Keratinocyte (primary cell): ENCODE measurements around the gene NAIF1. TPM values are rescaled to one million over a fixed set of nuclear protein-coding genes. Genes with fewer than 3 reads are reported as not detected.

Source experiments
- DNase-seq: peaks from one replicate; pipeline ENCODE4 v3.0.0-alpha.2; 2011; ENCODE audit warnings: low read depth, missing footprints, low spot score
- FAIRE-seq: peaks from 2 replicates; lab custom pipeline; 2011; peaks lifted over from hg19 to GRCh38; lab: Jason Lieb, UNC
- H2AFZ ChIP-seq: 2 replicates; pipeline ENCODE4 v1.6.0; 2012; ENCODE audit warnings: low read length, control low read depth, inconsistent platforms; ENCODE audit not compliant: control insufficient read depth
- H3K27ac ChIP-seq: 2 replicates; pipeline ENCODE4 v1.5.1; 2011; ENCODE audit warnings: low read length; ENCODE audit not compliant: control insufficient read depth, insufficient read depth
- H3K27me3 ChIP-seq: 3 replicates; pipeline ENCODE4 v1.6.0; 2011; ENCODE audit warnings: low read length; ENCODE audit not compliant: control insufficient read depth, insufficient read depth; ENCODE audit errors: extremely low read depth
- H3K36me3 ChIP-seq, 2 experiments: 2 replicates in 1 of 2; 3 replicates in 1 of 2; pipeline ENCODE4 v1.5.1; 2011; ENCODE audit warnings: low read length in 2 of 2, mild to moderate bottlenecking in 1 of 2; ENCODE audit not compliant: control insufficient read depth in 2 of 2, insufficient read depth in 2 of 2; ENCODE audit errors: extremely low read depth in 1 of 2
- H3K4me1 ChIP-seq: 3 replicates; pipeline ENCODE4 v1.5.1; 2011; ENCODE audit warnings: low read length; ENCODE audit not compliant: control insufficient read depth, insufficient read depth; ENCODE audit errors: extremely low read depth
- H3K4me2 ChIP-seq: 3 replicates; pipeline ENCODE4 v1.6.0; 2011; ENCODE audit warnings: low read depth, low read length; ENCODE audit not compliant: control insufficient read depth, insufficient read depth; ENCODE audit errors: extremely low read depth
- H3K4me3 ChIP-seq, 3 experiments: fragments of 200-600 bp in 1 of 3; sonication (generic) in 1 of 3; 2 replicates in 2 of 3; 3 replicates in 1 of 3; pipeline ENCODE4 v1.5.1; 2011 to 2016; ENCODE audit warnings: low read length in 3 of 3, mild to moderate bottlenecking in 3 of 3, control low read depth in 2 of 3, inconsistent platforms in 1 of 3, low read depth in 1 of 3, mixed read lengths in 1 of 3, mixed run types in 1 of 3, moderate library complexity in 1 of 3; ENCODE audit not compliant: control insufficient read depth in 2 of 3, insufficient read depth in 2 of 3; ENCODE audit errors: extremely low read depth in 1 of 3
- H3K79me2 ChIP-seq: 2 replicates; pipeline ENCODE4 v1.6.0; 2012; ENCODE audit warnings: low read length; ENCODE audit not compliant: control insufficient read depth, insufficient read depth
- H3K9ac ChIP-seq: 3 replicates; pipeline ENCODE4 v1.6.0; 2011; ENCODE audit warnings: low read length; ENCODE audit not compliant: control insufficient read depth, insufficient read depth; ENCODE audit errors: extremely low read depth
- H3K9me1 ChIP-seq: 3 replicates; pipeline ENCODE4 v1.6.0; 2011; ENCODE audit warnings: low read length; ENCODE audit not compliant: control insufficient read depth, insufficient read depth; ENCODE audit errors: extremely low read depth
- H3K9me3 ChIP-seq: 2 replicates; pipeline ENCODE4 v1.5.1; 2012; ENCODE audit warnings: low read depth, low read length; ENCODE audit not compliant: control insufficient read depth
- H4K20me1 ChIP-seq: 3 replicates; pipeline ENCODE4 v1.6.0; 2011; ENCODE audit warnings: low read length; ENCODE audit not compliant: control insufficient read depth, insufficient read depth; ENCODE audit errors: extremely low read depth
- EZH2 ChIP-seq: IDR thresholded peaks from one replicate; pipeline ENCODE4 v1.6.1; 2012; ENCODE audit warnings: inconsistent platforms, mild to moderate bottlenecking, low read length, moderate library complexity
- dilution Hi-C: fragments of 300-500 bp; cut with MboI; formaldehyde crosslinking; loops from one replicate; pipeline ENCODE4 v1.7.0; 2020; ENCODE audit warnings: low sequenced_read_pairs; ENCODE audit not compliant: extremely low pct_ligation_motif_present
- polyA plus RNA-seq, 5 experiments: library from polyadenylated mRNA; depleted of rRNA in 3 of 5; stranded (reverse) in 3 of 5; stranded (forward) in 1 of 5; unstranded in 1 of 5; fragments of >200 nt; gene quantifications; 1 replicate in 1 of 5; 2 replicates in 3 of 5; 3 replicates in 1 of 5; pipeline versions ENCODE4 v1.2.1 to v1.2.3, GENCODE V29; 2011 to 2012; ENCODE audit warnings: missing spikeins in 2 of 5, low read depth in 1 of 5, low replicate concordance in 1 of 5
- TF ChIP-seq, protein P1 (sequence below), 3 experiments: IDR thresholded peaks in 1 of 3; conservative IDR thresholded peaks in 1 of 3; optimal IDR thresholded peaks in 1 of 3; 2 replicates in 2 of 3; 3 replicates in 1 of 3; pipeline versions ENCODE3 to v1.5.1; 2011; ENCODE audit warnings: low read length in 3 of 3, mild to moderate bottlenecking in 3 of 3, moderate library complexity in 2 of 3, control low read depth in 1 of 3, inconsistent platforms in 1 of 3; ENCODE audit not compliant: insufficient read depth in 2 of 3; ENCODE audit errors: extremely low read depth in 1 of 3

NAIF1 gene
- polyA plus RNA-seq, 1 donor (not counting 4 experiments of a cell fraction or from before 2014, with no cell fraction given), result 6.3 TPM

DNA sequence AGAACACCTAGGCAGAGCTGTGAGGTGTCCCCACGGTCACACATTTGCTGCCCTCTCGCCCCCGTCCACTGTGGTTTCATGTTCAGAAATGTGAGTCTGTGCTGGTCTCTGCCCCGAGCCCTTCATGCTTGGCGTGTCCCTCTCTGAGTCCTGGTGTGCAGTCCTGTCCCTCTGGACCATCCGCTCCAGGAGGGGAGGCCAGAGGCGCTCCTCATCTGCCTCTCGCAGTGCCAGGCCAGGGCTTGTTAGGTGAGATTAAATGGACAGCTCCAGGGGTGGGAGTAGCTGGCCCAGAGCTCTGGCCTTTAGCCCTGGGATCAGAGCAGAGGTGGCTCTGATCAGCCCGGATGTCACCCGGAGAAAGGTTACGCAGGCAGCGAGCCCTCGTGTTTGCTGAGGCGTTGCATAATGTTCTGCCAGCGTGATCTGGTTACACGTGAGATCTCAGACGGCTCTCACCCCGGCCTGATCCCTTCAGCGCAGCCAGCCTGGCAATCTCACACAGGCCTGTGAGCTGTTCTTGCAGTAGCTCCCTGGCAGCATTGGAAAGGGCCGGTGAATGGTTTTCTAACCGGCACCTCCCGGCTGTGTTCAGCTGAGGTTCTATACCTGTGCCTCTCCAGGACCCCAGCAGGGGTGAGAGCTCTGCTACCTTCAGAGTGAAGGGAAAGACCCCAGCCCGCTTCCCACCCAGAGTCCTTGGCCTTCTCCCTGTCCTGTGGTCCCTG is 35.9 kb upstream of the NAIF1 start:
- H3K4me3 ChIP-seq, result no peak overlapping the region
- dilution Hi-C loops, result no loop called here
- peaks cover 17% of the 10 kb centered on the region for H3K79me2 ChIP-seq
- DNase-seq, result no peak
- peaks cover 42 to 54% of the 10 kb centered on the region in 2 experiments for H3K36me3 ChIP-seq
- no peaks in the 10 kb centered on the region for H3K9me1 ChIP-seq
- H2AFZ ChIP-seq, result no peak overlapping the region
- H3K4me1 ChIP-seq, result peaks cover 15% of the 10 kb centered on the region
- no peak overlapping the region for H3K27ac ChIP-seq
- H3K27me3 ChIP-seq, result no peaks in the 10 kb centered on the region
- TF ChIP-seq EZH2, result no peak
- TF ChIP-seq, protein P1, sequence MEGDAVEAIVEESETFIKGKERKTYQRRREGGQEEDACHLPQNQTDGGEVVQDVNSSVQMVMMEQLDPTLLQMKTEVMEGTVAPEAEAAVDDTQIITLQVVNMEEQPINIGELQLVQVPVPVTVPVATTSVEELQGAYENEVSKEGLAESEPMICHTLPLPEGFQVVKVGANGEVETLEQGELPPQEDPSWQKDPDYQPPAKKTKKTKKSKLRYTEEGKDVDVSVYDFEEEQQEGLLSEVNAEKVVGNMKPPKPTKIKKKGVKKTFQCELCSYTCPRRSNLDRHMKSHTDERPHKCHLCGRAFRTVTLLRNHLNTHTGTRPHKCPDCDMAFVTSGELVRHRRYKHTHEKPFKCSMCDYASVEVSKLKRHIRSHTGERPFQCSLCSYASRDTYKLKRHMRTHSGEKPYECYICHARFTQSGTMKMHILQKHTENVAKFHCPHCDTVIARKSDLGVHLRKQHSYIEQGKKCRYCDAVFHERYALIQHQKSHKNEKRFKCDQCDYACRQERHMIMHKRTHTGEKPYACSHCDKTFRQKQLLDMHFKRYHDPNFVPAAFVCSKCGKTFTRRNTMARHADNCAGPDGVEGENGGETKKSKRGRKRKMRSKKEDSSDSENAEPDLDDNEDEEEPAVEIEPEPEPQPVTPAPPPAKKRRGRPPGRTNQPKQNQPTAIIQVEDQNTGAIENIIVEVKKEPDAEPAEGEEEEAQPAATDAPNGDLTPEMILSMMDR (optimal IDR thresholded peaks at IDR 0.05 in 1 of 3, IDR thresholded peaks at IDR 0.05 in 1 of 3, conservative IDR thresholded peaks at IDR 0.05 in 1 of 3; ENCODE audit: extremely low read depth in 1 of 3, insufficient read depth in 2 of 3, low read length in 3 of 3), result no peak
- no peaks in the 10 kb centered on the region for H3K9me3 ChIP-seq
- H4K20me1 ChIP-seq, result no peaks in the 10 kb centered on the region
- FAIRE-seq, result no peak
- no peak overlapping the region for H3K4me2 ChIP-seq
- no peak overlapping the region for H3K9ac ChIP-seq

- Histone ChIP-seq H3K9me3 (no peaks in the 10 kb centered on the region), H3K9me1 (no peaks in the 10 kb centered on the region), H3K79me2 (peaks cover 21% of the 10 kb centered on the region), H3K27me3 (no peaks in the 10 kb centered on the region), H2AFZ (no peak overlapping the region), H3K27ac (no peak overlapping the region), H3K36me3 (peaks cover 37 to 50% of the 10 kb centered on the region in 2 experiments), H3K9ac (no peak overlapping the region), H3K4me2 (no peak overlapping the region), H3K4me1 (peaks cover 21% of the 10 kb centered on the region), H3K4me3 (no peak overlapping the region), H4K20me1 (no peaks in the 10 kb centered on the region)
- FAIRE-seq (no peak), DNase-seq (no peak)
- TF ChIP-seq, protein P1 (optimal IDR thresholded peaks at IDR 0.05 in 1 of 3, IDR thresholded peaks at IDR 0.05 in 1 of 3, conservative IDR thresholded peaks at IDR 0.05 in 1 of 3; ENCODE audit: extremely low read depth in 1 of 3, insufficient read depth in 2 of 3, low read length in 3 of 3), result no peak
- TF ChIP-seq EZH2, result no peak
- dilution Hi-C loops, result no loop called here
Measured at GRCh38 chr9:128102196-128102595, 35.1 kb upstream of the NAIF1 start.
